Keratinocyte (primary cell): ENCODE data around the gene NUP85.

Source experiments
- CTCF ChIP-seq, 3 experiments: IDR thresholded peaks in 1 of 3; conservative IDR thresholded peaks in 1 of 3; optimal IDR thresholded peaks in 1 of 3; 2 replicates in 2 of 3; 3 replicates in 1 of 3; pipeline versions ENCODE3 to v1.5.1; 2011; ENCODE audit warnings: low read length in 3 of 3, mild to moderate bottlenecking in 3 of 3, moderate library complexity in 2 of 3, control low read depth in 1 of 3, inconsistent platforms in 1 of 3; ENCODE audit not compliant: insufficient read depth in 2 of 3; ENCODE audit errors: extremely low read depth in 1 of 3
- EZH2 ChIP-seq: IDR thresholded peaks from one replicate; pipeline ENCODE4 v1.6.1; 2012; ENCODE audit warnings: inconsistent platforms, mild to moderate bottlenecking, low read length, moderate library complexity

GRCh38 chr17:75176625-75177024, 28.9 kb upstream of the NUP85 start:
- TF ChIP-seq CTCF (optimal IDR thresholded peaks at IDR 0.05 in 1 of 3, IDR thresholded peaks at IDR 0.05 in 1 of 3, conservative IDR thresholded peaks at IDR 0.05 in 1 of 3; ENCODE audit: extremely low read depth in 1 of 3, insufficient read depth in 2 of 3, low read length in 3 of 3) (no peak), EZH2 (no peak)
